Astrocyte (in vitro differentiated cells and primary cell): ENCODE data around the gene PIGX.

Source experiments
- CTCF ChIP-seq: IDR thresholded peaks from 2 replicates; pipeline ENCODE4 v1.5.1; 2011; ENCODE audit warnings: low read depth, mild to moderate bottlenecking, inconsistent platforms, low read length, moderate library complexity; ENCODE audit not compliant: insufficient read depth
- EZH2 ChIP-seq: IDR thresholded peaks from 2 replicates; pipeline ENCODE4 v1.6.1; 2012; ENCODE audit warnings: mild to moderate bottlenecking, low read length, inconsistent platforms; ENCODE audit not compliant: insufficient read depth

GRCh38 chr3:196754091-196754981 is 42.2 kb downstream of the PIGX start:
- TF ChIP-seq CTCF (no peak), EZH2 (no peak)
